Measurements from ENCODE around the gene CEP55. TPM values are rescaled to one million over a fixed set of nuclear protein-coding genes. Genes with fewer than 3 reads are reported as not detected.
"Not testable (repeated sequence)": the region's sequence is repeated elsewhere in the genome, so short reads cannot be mapped to it uniquely, and the experiment has no call there.

Gene CEP55
- total RNA-seq, 1 donor from 2014 or later: 3.2 TPM

GRCh38 chr10:93463723-93464476, 32.5 kb upstream of the CEP55 start:
- Histone ChIP-seq H3K27me3 (no peaks in the 10 kb centered on the region), H3K9me3 (no peaks in the 10 kb centered on the region), H3K4me1 (peaks cover 90% of the 10 kb centered on the region), H3K36me3 (no peaks in the 10 kb centered on the region), H3K4me3 (peak overlapping the region in 1 of 2 donors; percentile 6), H3K27ac (peak overlapping the region; percentile 94)
- TF ChIP-seq, protein P1, sequence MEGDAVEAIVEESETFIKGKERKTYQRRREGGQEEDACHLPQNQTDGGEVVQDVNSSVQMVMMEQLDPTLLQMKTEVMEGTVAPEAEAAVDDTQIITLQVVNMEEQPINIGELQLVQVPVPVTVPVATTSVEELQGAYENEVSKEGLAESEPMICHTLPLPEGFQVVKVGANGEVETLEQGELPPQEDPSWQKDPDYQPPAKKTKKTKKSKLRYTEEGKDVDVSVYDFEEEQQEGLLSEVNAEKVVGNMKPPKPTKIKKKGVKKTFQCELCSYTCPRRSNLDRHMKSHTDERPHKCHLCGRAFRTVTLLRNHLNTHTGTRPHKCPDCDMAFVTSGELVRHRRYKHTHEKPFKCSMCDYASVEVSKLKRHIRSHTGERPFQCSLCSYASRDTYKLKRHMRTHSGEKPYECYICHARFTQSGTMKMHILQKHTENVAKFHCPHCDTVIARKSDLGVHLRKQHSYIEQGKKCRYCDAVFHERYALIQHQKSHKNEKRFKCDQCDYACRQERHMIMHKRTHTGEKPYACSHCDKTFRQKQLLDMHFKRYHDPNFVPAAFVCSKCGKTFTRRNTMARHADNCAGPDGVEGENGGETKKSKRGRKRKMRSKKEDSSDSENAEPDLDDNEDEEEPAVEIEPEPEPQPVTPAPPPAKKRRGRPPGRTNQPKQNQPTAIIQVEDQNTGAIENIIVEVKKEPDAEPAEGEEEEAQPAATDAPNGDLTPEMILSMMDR (IDR thresholded peaks at IDR 0.05): no peak
- peak; percentile 23 to 63 for TF ChIP-seq POLR2AphosphoS5 (IDR thresholded peaks at IDR 0.05; ENCODE audit: insufficient read depth in 1 of 2, low read depth in 1 of 2)
- DNase-seq (ENCODE audit: extremely low spot score in 2 of 2): no peak
- intact Hi-C loops (cut with DNase I): loop anchor here (2.0 kb wide), 1 partner anchor 25 kb away; no protein-coding TSS in a partner anchor

DNA sequence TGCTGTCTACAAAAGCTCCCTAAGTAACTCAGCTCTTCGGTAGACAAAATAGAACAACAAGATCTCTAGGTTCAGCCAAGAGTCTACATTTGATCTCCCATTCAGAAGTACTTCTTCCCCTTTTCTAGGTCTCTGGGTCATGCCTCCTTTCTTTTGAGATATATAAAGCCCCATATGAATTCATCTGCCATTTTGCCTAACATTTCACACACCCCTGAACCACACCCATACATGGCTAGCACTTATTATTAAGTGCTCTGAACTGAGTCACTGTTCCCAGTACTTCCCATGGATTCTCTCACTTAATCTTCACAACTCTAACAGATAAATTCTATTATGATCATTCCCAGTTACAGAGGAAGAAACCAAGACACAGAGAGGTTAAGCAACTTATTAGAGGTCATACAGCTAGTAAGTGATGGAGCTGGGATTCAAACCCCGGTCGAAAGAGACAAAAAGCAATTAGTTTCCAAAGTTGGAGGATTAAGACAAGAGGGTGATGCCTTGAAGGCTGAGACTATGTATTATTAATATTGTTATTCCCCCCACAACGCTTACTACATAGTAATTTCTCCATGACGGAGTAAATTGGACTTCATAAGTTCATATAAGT, 31.5 kb upstream of the CEP55 start:
- peaks cover 90% of the 10 kb centered on the region for H3K4me1 ChIP-seq
- no peaks in the 10 kb centered on the region for H3K27me3 ChIP-seq
- H3K9me3 ChIP-seq: no peaks in the 10 kb centered on the region
- no peak for DNase-seq (ENCODE audit: extremely low spot score in 2 of 2)
- TF ChIP-seq POLR2A (IDR thresholded peaks at IDR 0.05) (no peak), POLR2AphosphoS5 (IDR thresholded peaks at IDR 0.05; ENCODE audit: insufficient read depth in 1 of 2, low read depth in 1 of 2) (no peak)
- TF ChIP-seq, protein P1 (IDR thresholded peaks at IDR 0.05): no peak
- H3K4me3 ChIP-seq: no peak overlapping the region
- intact Hi-C loops (cut with DNase I): loop anchor here (2.0 kb wide), 1 partner anchor 26 kb away; no protein-coding TSS in a partner anchor
- H3K36me3 ChIP-seq: no peaks in the 10 kb centered on the region
- peak overlapping the region; percentile 94 for H3K27ac ChIP-seq

DNA sequence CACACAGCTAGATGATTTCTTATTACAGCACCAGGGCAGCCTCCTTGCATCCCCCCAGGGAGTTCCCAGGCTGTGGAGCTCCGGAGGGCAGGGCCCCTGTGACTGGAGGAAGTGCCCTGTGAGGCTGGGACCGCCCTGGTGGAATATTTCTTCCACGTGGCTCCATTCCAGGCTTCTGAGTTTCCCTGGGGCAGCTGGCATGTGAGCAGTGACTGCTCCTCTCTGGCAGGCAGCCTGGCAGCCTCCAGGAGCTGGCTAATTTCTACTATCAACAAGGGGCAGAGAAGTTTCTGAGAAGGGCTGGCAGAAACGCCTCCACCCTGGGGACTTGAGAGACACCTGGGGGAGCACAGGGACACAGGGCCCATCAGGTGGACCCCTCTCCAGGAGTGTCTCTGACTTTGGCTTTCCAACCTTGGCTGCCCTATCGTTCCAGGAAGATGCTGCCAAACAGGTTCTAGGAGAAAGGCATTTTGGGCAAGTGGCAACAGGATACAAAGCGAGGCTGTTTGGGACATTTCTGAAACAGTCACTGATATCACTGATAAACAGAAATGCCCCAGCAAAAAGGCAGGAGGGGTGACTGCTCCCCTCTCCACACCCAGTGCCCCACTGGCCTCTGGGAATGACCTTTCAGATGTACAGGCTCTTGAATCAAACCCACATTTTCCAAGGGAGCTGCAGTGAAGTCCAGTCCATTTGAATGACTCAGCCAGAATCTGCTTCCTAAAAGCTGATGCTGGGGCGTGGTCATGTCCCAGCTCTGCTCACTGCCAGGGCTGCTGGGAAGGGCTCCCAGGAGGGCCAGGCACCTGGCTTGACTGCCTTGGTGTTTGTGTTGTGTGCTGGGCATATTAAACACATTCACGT, 30.4 kb upstream of the CEP55 start:
- Histone ChIP-seq H3K27ac (peak overlapping the region; percentile 94), H3K36me3 (no peaks in the 10 kb centered on the region), H3K9me3 (no peaks in the 10 kb centered on the region), H3K4me1 (peaks cover 95% of the 10 kb centered on the region), H3K27me3 (no peaks in the 10 kb centered on the region), H3K4me3 (no peak overlapping the region)
- intact Hi-C loops (cut with DNase I): loop anchor here (2.0 kb wide), 1 partner anchor 27 kb away; no protein-coding TSS in a partner anchor
- TF ChIP-seq POLR2AphosphoS5 (IDR thresholded peaks at IDR 0.05; ENCODE audit: insufficient read depth in 1 of 2, low read depth in 1 of 2) (peak; percentile 72 to 78), POLR2A (IDR thresholded peaks at IDR 0.05) (no peak)
- TF ChIP-seq, protein P1 (IDR thresholded peaks at IDR 0.05): no peak
- no peak for DNase-seq (ENCODE audit: extremely low spot score in 2 of 2)

- peaks cover 95% of the 10 kb centered on the region for H3K4me1 ChIP-seq
These were observed 28.8 kb upstream of the CEP55 start for GRCh38 chr10:93467635-93468034.

DNA sequence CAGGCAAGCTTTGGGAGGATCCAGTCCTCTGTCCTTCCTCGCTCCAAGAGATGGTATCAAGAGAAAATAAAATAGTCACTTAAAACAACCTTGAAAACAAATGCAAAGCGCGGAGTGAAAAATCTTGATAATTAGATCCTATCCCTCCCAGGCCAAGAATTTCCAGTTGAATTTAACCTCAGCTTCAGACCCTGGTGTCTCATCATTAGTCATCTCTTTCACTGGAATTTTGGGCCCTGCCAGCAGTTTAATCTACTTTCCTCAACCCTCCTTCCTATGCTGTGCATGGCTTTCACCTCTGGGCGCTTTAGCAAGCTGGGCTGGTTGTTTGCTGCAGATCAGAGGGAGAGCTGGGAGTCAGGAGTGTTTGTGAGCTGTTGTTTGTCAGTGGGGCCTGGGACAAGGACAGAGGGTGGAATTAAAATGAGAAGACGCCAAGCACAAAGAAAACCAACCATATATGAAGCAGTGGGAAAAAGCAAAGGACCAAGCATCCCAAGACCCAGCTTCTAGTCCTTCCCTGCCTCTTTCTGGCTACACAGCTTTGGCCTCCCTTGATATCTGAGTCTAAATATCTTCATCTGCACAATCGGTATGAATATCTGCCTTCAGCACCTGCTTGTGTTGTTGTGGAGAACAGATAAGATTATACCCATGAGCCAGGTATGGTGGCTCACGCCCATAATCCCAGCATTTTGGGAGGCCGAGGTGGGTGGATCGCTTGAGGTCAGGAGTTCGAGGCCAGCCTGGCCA, 27.8 kb upstream of the CEP55 start:
- DNase-seq (ENCODE audit: extremely low spot score in 2 of 2): no peak
- H3K9me3 ChIP-seq: no peaks in the 10 kb centered on the region
- intact Hi-C loops (cut with DNase I): no loop called here
- H3K4me1 ChIP-seq: peaks cover 95% of the 10 kb centered on the region
- TF ChIP-seq POLR2AphosphoS5 (IDR thresholded peaks at IDR 0.05; ENCODE audit: insufficient read depth in 1 of 2, low read depth in 1 of 2) (peak in 1 of 2 donors; percentile 77), POLR2A (IDR thresholded peaks at IDR 0.05) (no peak)
- TF ChIP-seq, protein P1 (IDR thresholded peaks at IDR 0.05): no peak
- H3K4me3 ChIP-seq: no peak overlapping the region
- H3K36me3 ChIP-seq: no peaks in the 10 kb centered on the region
- H3K27ac ChIP-seq: peak overlapping the region; percentile 90
- no peaks in the 10 kb centered on the region for H3K27me3 ChIP-seq

More at GRCh38 chr10:93467635-93468034, 28.8 kb upstream of the CEP55 start:
- H3K36me3 ChIP-seq; H3K9me3 ChIP-seq; H3K4me3 ChIP-seq; DNase-seq (ENCODE audit: extremely low spot score in 2 of 2); intact Hi-C loops (cut with DNase I); H3K27me3 ChIP-seq: not testable (repeated sequence)
- H3K27ac ChIP-seq: peak overlapping the region; percentile 90

Measured in vagina (tissue), 2 donors.